T-helper 2 cell (primary cell): Measurements from ENCODE around the gene ARSG.

ENCODE experiments used
- DNase-seq, 5 experiments: peaks; one replicate each; pipeline versions ENCODE4 v3.0.0 to v3.0.0-alpha.2; 2012 to 2022

ARSG gene

DNA sequence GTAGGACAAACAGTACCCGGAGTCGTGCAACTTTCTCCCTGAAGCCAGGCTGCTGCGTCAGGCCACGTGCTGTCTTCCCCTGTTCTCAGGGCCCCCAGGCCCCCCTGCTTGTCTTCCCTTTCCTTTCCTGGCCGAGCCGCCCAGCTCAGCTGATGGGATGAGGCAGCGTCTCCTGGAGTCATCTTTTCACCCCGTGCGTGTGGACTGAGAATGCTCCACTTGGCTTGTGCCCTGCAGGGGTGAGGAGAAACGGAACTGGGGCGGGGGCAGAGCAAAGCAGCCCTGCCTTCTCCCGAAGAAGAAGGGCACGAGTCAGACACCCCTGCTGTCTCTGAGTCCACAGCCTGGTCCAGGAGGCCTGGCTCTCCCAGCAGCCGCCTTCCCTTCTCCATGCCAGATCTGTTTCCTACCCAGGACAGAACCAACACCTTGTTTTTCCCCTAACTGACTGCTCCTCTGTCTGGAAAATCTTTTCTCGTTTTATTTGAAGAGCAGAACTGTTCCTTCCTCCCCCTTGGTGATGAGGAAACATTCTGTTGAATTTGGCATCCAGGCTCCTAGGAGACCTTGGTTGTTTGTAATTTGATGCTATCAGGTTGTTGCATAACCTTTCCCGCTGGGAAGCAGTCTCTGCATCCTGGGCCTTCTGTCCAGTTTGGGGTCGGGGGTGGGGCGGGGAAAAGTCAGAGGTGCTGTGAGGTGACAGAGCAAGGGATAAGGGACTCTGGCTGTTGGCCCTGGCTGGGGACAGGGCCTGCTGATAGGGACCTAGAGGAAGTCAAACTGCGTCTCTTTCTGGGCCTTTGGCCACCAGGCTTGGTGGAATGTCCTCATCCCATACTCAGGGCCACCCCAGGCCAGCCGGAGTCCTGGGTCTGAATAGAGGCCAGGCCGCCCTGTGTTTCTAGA is 87.2 kb downstream of the ARSG start:
- no peak for DNase-seq

DNA sequence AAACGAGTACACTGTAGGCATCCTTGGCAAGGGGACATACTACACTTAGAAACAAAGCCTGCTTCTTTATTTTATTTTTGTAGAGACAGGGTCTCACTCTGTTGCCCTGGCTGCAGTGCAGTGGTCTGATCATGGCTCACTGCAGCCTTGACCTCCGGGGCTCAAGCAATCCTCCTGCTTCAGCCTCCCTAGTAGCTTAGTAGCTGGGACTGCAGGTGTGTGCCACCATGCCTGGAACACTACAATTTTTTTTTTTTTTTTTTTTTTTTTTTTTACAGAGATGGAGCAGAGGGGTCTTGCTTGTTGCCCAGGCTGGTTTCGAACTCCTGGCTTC is 87.8 kb downstream of the ARSG start:
- DNase-seq = no peak

DNA sequence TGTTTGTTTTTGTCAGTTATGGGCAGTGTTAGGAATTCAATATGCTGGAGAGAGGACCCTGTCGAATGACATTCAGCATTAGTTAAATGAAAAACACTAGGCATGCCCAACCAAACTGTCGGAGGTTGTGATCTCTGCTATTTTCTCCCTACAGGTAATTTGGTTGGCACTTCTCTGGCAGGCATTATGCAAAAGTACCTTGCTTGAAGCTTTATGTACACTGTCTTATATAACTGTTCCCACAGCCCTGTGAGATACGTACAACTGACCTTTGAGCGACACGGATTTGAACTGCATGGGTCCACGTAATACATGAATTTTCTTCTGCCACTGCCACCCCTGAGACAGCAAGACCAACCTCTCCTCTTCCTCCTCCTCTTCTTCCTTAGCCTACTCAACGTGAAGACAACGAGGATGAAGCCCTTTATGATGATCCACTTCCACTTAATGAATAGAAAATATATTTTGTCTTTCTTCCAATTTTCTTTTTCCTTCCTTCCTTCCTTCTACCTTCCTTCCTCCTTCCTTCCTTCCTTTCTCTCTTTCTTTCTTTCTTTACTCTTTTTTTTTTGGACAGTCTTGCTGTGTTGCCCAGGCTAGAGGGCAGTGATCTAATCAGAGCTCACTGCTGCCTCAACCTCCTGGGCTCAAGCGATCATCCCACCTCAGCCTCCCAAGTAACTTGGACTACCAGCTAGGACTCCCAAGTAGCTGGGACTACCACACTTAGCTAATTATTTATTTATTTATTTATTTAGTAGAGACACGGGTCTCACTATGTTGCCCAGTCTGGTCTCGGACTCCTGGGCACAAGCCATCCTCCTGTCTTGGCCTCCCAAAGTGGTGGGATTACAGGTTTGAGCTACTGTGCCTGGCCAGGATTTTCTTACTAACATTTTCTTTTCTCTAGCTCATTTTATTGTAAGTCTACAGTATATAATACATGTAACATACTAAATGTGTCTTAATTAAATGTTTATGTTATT is 88.7 kb downstream of the ARSG start:
- no peak for DNase-seq

DNA sequence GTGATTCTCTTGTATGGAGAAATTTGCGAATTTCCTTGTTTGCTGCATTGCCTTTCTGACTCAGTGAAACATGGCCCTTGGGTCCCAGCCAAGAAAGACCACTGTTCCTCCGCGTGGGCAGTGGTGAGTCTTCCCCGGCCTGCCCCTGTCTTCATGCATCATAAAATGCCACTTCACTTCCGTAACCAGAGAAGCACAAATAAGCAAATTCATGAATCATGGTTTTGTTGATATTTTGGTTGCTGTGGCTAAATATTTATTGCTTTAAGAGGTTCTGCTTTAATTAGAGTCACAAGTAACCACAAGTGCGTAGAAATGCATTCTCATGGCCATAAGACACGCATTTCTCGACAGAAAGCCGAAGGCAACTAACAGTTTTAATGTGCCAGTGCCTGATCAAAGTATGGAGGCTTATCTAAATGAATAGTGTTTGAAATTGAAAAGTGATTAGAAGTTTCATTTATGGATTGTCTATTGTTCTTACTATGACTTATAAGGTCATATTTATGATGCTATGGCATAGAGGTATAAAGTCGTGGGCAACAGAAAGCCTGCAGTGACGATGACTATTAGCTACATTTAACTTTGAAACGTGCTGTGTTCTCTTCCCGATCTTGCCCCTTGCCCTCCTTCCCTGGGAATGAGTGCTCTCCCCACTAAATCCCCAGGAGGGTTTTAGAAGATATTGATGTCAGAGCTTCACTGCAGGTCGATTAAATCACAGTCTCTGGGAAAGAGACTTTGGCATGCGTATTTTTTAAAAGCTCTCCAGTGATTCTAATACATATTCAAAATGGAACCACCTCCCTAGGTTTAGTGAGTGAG is 90.0 kb downstream of the ARSG start:
- peak in 2 of 5 experiments; percentile 14 to 35 for DNase-seq

DNA sequence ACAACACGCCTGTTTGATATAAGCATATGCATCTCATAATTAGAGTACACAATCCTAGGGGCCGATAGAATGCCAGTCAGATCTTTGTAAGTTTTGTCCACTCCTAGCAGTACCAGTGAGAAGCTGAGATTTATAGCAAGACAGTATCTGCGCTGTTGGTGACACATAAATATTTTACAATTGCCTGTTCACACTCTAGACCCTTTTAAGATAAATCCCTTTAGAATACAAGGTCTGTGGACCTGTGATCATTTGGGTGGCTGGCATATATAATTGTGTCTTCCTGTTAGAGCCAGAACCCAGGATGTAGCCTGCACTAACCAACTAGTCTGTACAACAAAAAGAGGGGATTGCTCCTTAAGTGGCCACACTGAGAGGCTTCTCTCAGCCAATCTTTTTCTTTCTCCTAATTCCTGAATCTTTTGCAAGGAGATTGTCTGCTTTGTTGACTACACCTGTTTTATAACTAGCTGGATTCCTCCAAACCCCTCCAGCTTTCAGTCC is 91.3 kb downstream of the ARSG start:
- DNase-seq = no peak

DNA sequence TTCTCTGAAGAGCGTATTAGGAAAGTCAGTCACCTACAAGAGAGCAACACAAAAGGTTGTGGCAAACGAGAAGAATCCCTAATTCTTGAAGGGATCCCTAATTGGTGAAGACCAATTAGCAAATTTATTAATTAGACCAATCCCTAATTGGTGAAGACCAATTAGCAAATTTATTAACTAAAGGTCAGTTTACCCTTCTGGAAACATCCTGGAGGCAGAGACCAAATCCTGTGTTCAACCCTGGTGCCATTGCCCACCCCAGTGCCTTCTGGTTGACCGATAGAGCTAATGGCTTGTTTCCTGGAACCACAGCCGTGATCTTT is 91.8 kb downstream of the ARSG start:
- DNase-seq = no peak

DNA sequence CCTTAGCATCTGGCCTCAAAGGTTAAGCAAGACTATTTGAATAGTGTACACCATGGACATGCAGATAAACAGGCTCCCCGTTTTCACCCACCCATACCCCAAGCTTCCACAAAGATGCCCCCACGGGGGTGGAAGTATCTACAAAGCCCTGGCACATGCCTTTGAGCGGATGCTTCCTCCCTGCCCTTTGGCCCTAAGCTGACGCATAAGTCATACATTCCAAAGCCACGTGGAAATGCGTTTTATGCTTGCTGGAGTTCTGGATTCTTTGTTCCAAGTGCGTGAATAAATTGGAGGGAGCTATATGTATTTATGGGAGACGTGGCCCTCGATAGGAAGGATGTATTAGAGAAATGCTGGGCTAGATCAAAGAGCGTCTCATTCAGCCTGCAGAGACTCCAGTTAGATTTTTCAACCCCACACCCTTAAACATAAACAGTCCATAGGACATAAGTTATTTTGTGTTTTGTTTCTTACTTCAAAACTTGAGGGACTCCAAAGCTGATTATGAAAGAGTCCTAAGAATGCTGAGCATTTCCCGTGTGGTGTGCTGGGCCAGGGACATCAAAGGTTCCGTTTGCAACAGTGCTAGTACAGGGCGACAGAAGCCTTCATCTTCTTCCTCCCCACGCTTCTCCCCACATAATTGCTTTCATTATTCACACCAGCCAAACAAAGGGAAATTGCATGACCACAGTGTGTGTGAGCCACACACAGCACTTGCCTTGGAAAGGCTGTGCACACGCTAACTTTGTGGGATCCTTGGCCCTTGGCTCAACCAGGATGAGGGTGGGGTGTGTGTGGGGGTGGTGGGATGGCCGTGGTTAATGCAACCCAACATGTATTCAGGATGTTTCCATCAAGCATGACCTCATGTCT is 92.4 kb downstream of the ARSG start:
- peak in 2 of 5 experiments; percentile 20 to 43 for DNase-seq

DNA sequence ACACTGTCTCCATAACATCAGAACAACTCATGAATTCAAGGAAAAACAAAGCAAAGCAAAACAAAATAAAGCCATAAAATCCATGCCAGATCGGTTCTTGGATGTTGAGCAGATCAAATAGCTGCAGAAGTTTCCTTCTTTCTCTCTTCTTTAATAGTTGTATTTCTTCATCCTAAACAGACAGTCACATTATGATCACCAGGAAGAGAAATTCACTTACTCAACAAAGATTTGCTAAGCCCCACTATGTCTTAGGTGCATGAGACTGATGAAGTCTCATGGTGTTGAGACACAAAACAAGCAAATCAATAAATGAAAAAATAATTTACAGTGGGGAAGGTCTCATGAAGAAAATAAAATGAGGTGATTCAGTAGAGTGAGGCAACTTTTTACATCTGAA is 93.2 kb downstream of the ARSG start:
- DNase-seq = no peak

DNA sequence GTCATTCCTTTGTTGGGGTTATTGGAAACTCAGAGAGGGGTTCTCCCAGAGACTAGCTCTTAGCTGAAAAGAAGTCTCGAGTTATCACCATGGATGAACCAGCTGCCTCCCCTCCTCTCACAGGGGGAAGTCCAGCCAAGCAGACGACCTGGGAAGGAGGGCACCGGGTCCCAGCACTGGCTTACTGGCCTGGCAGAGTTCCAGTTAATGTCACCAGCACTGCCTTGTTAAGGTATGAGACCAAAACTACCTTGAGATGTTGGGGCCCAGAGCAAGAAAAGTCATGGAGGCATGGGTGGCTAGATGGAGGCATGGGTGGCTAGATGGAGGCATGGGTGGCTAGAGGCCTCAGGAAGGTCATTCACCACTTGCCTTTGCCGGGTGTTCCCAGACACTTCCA is 93.6 kb downstream of the ARSG start:
- DNase-seq = no peak

DNA sequence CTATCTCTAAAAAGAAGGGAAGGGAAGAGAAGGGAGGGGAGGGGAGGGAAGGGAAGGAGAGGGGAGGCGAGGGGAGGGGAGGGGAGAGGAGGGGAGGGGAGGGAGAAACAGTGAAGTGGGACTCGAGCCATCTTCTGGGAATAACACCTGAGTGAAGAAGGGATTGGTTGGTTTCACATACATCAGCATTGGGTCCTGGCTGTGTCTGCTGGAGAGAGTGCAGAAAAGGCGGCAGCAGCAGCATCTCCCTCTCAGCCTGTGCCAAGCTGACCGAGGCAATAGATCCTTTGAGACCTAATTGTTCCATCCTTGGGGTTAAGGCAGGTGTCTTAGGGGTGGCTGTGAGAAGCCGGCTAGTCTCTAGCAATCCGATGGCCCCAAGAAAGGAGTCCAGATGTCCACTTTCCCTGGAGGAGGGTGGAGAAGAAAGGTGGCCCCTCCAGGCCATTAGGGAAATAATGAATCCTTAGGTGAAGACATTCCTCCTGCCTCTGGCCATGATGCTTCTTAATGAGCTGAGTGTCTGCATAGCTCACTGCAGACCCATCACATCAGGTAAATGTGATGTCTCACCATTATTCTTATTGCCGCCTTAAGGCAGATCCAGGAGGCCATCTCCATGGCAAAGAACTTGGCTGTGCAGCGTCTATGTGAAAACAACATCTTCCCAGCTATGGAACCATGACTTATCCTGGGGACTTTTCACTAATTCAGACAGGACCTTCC is 94.4 kb downstream of the ARSG start:
- no peak for DNase-seq

DNA sequence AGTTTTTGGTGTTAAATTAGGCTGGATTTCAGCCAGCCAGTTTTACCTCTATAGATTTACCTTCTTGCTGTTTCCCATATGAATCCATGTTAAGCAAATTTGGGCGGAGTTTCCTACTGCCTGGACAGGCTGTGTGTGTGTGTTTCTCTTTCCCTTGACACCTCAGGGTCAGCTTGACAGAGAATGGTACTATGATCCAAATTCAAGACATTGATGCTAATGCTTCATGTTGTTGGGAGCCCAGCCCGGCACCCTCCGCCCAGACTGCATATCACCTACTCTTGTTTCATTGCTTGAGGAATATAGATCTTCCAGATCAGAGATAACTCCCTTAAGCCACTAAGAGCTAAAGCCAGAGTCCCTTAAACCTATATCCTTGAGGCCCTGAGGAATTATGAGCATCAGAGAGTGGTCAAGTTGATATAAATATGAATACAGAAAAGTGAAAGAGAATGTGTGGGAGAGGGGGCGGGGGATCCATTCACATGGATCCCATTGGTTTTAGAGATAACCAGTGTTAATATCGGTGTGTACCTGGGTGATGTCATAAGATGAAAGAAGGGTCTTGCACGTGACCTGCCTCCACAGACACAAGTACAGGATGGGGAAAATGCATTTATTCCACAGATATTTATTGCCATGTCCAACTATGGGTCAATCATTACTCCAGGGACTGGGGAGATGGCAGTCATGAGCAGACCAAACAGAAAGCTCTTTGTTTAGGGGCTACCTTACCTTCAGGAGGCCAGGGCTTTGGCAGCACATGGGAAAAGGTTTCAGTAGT is 96.3 kb downstream of the ARSG start:
- no peak for DNase-seq

DNA sequence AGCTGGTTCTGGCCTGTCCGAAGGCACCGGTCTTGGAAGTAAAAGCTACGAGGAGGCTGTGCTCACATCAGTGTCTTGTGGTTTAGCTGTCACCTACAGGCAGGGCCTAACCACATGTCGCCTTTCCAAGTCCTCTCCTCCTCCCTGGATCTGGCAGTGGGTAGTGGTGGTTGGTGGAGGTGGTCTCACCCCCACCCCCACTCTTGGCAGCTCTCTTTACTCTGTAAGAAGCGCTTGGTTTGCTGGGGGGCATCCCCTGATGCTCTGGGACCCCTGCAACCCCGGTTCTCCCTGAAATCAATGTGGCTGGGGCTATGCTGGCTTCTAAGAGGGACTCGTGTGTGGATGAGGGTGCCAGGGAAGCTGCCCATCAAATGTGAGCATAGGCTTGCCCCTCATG is 97.7 kb downstream of the ARSG start:
- DNase-seq = no peak

DNA sequence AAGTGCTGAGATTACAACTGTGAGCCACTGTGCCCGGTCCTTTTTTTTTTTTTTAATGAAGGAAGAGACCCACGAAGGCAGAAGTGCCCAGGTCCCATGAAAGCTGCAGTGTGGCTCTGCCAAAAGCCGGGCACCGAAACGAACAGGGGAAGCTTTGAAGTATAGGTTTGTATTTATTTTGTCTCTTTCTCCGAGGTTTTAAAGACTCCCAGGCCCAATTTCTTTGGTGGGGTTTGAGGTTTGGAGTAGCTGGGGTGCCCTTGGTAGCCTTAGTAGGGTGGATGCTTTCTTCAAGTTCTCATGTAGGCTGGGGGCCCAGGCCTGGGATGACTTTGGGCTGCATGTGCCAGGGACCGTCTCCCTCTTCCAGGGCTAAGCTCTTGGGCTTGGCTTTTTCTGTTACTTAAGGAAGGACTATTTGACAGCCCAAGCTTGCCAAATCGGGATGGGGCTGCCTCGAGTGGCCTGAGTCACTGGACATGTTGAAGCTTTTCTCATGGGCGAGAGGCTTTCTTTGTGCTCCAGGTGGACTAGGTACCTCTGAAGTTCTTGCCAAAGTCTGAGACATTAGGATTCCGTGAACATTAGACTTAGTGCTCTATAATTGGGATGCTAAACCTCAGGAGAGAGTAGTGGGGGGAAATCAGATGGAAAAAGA is 99.7 kb downstream of the ARSG start:
- no peak for DNase-seq

DNA sequence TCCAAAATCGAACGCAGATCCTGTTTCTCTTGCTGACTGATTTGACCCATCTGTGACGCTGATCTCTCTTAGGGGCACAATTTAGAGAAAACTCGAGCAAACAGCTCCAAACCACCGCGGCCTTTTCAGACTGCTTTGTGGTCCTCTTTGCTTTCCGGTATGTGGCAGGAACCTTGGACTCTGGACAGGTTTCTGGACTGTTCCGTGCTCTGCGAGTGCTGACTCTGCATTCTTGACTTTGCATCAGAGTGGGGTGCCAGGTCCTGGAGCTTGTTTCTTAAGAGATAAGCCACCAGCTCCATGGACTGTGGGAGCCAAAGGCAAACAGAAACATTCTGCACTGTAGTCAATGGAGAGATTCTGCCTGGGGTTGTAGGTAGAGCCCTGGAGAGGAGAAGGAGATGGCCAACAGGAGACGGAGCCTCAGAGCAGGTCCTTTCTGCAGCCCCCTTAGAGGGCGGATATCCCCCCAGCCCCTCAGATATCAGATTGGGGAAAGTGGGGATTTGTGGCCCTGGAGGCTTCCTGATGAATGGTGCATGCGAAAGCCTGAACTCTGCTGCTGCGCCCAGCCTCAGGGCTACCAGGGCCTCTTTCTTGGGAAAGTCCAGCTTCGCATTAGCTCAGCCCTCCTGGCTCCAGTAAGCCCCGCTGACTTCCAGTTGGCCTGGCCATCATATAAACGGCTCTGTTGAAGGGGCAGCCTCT is 100.4 kb downstream of the ARSG start:
- no peak for DNase-seq

DNA sequence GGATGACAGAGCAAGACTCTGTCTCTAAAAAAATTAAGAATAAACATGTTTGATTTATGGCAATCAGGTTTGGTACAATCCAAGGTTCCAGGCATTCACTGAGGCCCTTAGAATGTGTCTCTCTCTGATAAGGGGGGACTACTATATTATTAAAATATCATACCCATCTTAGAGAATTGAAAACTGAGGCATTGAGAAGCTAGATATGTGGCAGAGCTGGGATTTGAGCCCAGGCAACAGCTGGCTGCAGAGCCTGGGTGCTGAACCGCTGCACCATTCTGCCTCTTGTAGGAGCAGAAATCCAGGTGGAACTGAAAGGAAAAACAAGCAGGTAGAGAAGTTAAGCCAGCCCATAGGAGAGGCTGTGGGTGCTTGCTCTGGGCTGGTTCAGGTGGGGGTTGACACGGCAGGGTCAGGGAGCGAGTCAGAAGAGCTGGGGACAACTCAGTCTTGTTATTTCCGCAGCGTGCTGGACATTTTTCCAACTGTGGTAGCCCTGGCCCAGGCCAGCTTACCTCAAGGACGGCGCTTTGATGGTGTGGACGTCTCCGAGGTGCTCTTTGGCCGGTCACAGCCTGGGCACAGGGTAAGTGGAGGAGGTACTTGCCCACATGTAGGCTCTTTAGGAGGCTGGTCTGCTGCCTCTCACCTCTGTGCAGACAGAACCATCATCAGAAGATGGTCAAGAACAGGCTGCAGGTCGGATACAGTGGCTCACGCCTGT is 103.5 kb downstream of the ARSG start:
- DNase-seq = no peak

DNA sequence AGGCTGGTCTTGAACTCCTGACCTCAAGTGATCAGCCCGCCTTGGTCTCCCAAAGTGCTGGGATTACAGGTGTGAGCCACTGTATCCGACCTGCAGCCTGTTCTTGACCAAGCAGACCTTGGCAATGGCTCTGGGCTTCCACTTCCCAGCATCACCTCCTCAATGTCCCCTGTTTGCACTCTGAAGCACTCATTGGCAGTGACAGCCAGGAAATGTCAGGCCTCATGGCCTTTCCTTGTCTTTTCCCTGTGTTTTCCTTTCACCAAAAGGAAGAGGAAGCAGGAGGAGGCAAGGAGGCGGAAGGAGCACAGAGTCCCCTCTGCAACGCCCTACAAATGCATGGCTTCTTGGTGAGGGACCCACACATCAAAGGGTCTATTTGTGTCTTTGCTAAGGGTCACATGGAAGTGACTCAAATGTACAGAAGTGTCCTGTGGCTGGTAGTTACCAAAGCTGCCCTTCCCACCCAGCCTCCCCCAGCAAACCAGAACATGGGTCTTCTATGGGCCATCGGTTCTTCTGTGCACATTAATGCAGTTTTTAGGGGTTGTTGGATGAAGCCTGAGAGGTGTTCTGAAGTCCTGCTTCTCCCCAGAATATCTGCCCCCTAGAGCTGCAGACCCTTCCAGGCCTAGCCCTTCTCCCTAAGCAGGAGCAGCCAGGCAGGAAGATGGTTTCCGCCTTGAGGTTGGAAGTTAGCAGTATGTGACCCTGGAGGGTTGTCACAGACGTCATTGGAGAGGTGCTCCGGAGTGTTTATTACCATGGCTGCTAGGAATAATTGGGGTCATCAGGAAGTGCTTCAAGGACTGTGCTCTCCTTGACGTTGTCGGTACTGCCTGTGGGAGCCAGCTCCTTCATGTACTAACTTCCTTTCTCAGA is 105.2 kb downstream of the ARSG start:
- no peak for DNase-seq

DNA sequence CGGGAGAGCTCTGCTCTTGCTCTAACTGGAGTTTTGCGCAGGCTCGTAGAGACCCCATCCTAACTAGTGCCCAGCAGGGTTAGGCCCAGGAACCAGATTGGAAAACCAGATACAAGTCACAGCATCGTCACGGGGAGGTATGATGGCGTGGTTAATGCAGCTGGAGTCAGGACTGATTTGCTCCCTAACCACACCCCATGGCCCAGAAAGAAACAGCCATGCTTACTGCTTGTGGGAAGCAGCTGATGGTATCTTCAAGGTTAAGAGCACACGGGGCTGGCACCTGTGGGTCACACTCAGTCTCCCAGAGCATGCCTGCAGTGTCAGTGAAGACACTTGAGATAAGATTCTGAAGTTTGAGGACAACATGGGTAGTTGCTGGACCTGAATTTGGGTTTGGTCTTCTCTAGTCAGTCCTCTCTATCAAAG is 105.8 kb downstream of the ARSG start:
- peak in 1 of 5 experiments; percentile 57 for DNase-seq
